Effector memory CD8-positive, alpha-beta T cell (primary cell): ENCODE measurements around the gene MOB2.

ENCODE experiments used
- ATAC-seq: fragments of 150-1000 bp; cut with Tn5 transposase; replicated peaks from 2 replicates; pipeline ENCODE4 v1.10.0; 2021; ENCODE audit warnings: mild to moderate bottlenecking, moderate library complexity
- DNase-seq, 3 experiments: peaks; one replicate each; pipeline ENCODE4 v3.0.0; 2021
- H3K27ac Mint-ChIP-seq, 2 donors: one replicate each; pipeline ENCODE4 v1.8.0; 2022; ENCODE audit warnings: mild to moderate bottlenecking in 2 of 2, mixed read lengths in 2 of 2, moderate library complexity in 2 of 2
- H3K27me3 Mint-ChIP-seq, 2 donors: one replicate each; pipeline ENCODE4 v1.8.0; 2022; ENCODE audit warnings: mixed read lengths in 2 of 2
- H3K36me3 Mint-ChIP-seq: one replicate; pipeline ENCODE4 v1.8.0; 2022; ENCODE audit warnings: mild to moderate bottlenecking, moderate library complexity, mixed read lengths; ENCODE audit not compliant: insufficient read depth
- H3K4me1 Mint-ChIP-seq, 2 donors: one replicate each; pipeline ENCODE4 v1.8.0; 2022; ENCODE audit warnings: low read depth in 2 of 2, mixed read lengths in 2 of 2
- H3K4me3 Mint-ChIP-seq, 2 donors: one replicate each; pipeline ENCODE4 v1.8.0; 2022; ENCODE audit warnings: mild to moderate bottlenecking in 2 of 2, mixed read lengths in 2 of 2, moderate library complexity in 2 of 2
- H3K9me3 Mint-ChIP-seq, 2 donors: one replicate each; pipeline ENCODE4 v1.8.0; 2022; ENCODE audit warnings: mixed read lengths in 2 of 2
- total RNA-seq, 9 experiments: gene quantifications; one replicate each; lab custom pipeline; 2026; lab: John Stamatoyannopoulos, UW

MOB2 gene, protein sequence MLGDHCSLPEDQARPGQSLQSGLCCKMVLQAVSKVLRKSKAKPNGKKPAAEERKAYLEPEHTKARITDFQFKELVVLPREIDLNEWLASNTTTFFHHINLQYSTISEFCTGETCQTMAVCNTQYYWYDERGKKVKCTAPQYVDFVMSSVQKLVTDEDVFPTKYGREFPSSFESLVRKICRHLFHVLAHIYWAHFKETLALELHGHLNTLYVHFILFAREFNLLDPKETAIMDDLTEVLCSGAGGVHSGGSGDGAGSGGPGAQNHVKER
- total RNA-seq = 20.5 to 57.7 (median 38.5) reads per million in 9 experiments

DNA sequence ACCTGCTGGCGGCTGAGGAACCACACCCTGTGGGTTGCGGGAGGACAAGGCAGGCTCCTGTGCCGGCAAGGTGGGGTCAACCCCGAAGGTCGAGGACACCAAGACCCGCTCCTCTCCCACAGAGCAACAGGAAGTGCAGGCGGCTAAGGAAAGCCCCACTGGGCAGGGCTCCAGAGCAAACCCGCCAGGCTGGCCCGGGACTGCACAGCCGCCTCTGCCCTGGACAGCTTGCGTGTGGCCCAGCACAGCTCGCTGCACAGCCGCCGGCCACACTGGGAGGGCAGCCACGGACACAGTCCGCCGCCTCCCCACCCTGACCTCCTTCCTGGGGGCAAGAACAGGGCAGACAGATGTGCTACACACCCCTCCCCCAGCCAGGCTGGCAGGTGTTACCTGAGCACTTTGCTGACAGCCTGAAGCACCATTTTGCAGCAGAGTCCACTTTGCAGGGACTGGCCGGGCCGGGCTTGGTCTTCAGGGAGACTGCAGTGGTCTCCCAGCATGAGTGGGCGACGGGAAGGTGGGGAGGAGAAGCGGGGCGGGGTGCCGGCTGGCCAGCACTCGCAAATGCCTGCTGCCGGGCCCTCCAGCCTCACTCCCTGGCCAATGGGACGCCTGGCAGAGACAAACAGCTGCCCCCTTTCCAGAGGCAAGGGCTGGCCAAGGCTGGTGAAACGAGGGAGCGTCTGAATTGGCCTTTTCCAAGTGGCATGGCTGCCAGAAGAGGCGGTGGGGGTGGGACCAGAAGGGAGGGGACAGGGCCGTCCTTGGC is at the start of gene MOB2:
Gene MOB2, minus strand, starts transcription at position 726 of the 772 bp plus-strand sequence. Its CDS starts 223 bp downstream, at position 503.
- Mint-ChIP-seq H3K27me3 (no peaks in the 10 kb centered on the region), H3K4me1 (peaks cover 26 to 43% of the 10 kb centered on the region in 2 donors), H3K4me3 (peak within 1 kb of the TSS in 1 of 2 donors; percentile 52), H3K27ac (peak within 1 kb of the TSS; percentile 85 to 86), H3K36me3 (peaks cover 18% of the 10 kb centered on the region), H3K9me3 (no peaks in the 10 kb centered on the region)
- DNase-seq = peak in 2 of 3 experiments; percentile 13 to 16
- ATAC-seq = peak; percentile 85

DNA sequence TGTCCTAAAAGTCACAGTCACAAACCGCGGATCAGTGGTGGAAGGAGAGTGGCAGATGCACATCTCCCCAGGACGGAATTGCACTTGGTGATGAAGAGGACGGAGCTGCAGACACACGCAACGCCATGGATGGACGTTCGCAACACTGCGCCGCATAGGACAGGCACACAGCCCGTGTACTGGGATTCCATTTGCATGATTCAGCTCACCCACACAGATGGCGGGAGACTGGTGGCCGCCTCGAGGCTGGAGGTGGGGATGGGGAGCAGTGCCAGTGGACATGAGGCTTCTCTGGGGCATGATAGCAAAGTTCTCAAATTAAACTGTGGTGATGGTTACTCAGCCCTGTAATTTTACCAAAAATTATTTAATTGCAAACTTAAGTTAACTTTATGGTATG is 48.1 kb upstream of the MOB2 start:
- no peaks in the 10 kb centered on the region for H3K9me3 Mint-ChIP-seq
- DNase-seq (no peak), ATAC-seq (no peak)
- peaks cover 0 to under 1% of the 10 kb centered on the region in 2 donors for H3K27me3 Mint-ChIP-seq
- H3K4me1 Mint-ChIP-seq = peaks cover 36 to 39% of the 10 kb centered on the region in 2 donors
- peak overlapping the region; percentile 31 to 47 for H3K4me3 Mint-ChIP-seq
- peak overlapping the region in 1 of 2 donors; percentile 15 for H3K27ac Mint-ChIP-seq
- H3K36me3 Mint-ChIP-seq = peaks cover 34% of the 10 kb centered on the region

DNA sequence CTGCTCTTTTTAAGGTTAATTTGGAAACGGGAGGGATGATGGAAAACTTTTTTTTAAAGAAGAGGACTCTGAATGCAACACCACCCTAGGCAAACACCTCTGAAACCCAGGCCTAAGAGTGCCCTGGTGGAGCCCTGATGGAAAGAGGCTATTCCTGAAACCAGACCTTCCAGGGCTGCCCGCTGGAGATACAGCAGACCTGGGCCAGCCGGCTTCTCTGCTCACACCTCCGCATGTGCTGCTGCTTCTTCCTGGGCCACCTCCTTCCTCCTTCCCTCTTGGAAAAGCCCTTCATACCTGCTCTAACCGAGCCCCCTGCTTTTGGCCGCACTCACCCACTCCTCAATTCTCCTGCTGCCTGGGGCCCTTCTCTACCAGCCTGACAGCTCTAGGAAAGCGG is 47.6 kb upstream of the MOB2 start:
- H3K36me3 Mint-ChIP-seq = peaks cover 34% of the 10 kb centered on the region
- H3K27me3 Mint-ChIP-seq = no peaks in the 10 kb centered on the region
- no peak for DNase-seq
- H3K4me3 Mint-ChIP-seq = peak overlapping the region in 1 of 2 donors; percentile 47
- ATAC-seq = no peak
- no peaks in the 10 kb centered on the region for H3K9me3 Mint-ChIP-seq
- peaks cover 41 to 43% of the 10 kb centered on the region in 2 donors for H3K4me1 Mint-ChIP-seq
- no peak overlapping the region for H3K27ac Mint-ChIP-seq

DNA sequence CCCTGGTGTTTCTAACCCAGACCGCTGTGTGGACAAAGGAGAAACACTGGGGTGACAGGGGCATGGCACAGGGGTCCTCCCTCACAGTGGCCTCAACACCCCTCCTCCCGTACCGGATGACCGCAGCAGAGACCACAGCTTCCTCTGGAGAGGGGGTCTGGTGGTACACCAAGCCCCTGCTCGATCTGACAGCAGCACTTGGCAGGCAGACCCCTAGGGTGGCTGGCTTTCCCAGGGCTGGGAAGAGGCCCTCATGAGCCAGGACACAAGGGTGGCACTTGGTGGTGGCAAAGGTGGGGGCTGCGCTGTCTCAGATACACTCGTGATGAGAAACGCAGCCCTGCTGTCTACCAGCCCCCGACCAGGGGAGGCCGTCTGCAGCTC is 46.8 kb upstream of the MOB2 start:
- Mint-ChIP-seq H3K27ac (no peak overlapping the region), H3K4me3 (no peak overlapping the region), H3K4me1 (peaks cover 44 to 50% of the 10 kb centered on the region in 2 donors), H3K27me3 (no peaks in the 10 kb centered on the region), H3K9me3 (no peaks in the 10 kb centered on the region), H3K36me3 (peaks cover 34% of the 10 kb centered on the region)
- ATAC-seq (no peak), DNase-seq (no peak)

DNA sequence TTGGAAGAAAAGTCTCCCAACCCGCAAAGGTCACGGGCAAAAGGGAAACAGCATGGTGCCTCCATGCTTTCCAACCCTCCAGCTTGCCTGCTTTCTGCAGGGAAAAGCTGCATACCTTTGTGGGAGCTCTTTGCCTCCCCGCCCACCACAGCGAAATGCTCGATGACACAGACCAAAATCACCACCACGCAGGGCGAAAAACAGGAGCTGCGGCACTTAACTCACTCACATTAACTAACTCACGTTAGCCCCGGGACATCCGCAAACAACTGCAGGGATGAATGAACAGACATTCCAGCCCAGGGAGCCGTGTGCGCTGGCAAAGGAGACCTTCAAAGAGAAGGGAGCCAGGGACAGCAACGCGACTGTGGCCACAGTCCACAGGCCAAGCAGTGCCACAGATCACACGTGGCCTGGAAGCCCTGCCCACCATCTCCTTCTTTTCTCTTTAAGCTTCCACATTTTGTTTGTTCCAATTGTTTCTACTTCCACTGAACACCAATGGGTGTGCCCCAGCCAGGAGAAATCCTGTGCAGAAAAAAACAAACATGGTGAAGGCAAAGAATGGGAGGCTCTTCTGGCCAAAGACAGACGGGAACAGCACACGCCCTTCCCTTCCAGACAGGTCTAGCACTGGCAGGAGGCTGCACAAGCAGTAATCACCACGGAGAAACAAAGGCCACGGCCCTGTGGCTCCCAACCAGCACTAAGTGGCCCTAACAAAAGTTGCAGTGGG is 46.2 kb upstream of the MOB2 start:
- peaks cover 49 to 55% of the 10 kb centered on the region in 2 donors for H3K4me1 Mint-ChIP-seq
- ATAC-seq (no peak), DNase-seq (no peak)
- H3K4me3 Mint-ChIP-seq = no peak overlapping the region
- H3K36me3 Mint-ChIP-seq = peaks cover 34% of the 10 kb centered on the region
- no peak overlapping the region for H3K27ac Mint-ChIP-seq
- no peaks in the 10 kb centered on the region for H3K9me3 Mint-ChIP-seq
- no peaks in the 10 kb centered on the region for H3K27me3 Mint-ChIP-seq

DNA sequence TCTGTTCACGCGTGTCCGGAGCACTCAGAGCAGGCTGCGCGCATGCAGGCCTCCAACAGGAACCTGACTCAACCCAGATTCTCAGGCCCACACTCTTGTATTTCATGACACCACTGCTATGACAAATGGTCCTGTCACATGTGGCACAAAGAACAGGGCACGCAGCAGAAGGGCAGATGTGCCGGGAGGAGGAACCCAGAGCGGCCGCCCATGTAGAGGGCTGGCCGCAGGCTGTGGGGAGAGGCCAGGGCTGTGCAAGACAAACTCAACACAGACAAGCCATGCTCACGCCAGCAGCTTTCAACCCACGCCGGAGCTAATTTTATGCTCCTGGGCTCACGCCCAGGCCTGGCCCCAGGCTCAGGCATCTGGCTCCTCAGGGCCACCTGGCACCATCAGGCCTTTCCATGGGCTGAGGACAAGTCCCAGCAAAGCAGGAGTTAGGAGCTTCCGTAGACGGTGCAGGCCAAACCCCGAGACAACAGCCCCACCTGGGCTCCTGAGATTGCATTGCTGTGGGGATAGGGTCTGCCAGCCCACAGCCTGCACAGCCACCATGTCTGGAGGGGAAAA is 45.5 kb upstream of the MOB2 start:
- no peak for ATAC-seq
- Mint-ChIP-seq H3K9me3 (no peaks in the 10 kb centered on the region), H3K4me1 (peaks cover 49 to 55% of the 10 kb centered on the region in 2 donors), H3K27me3 (no peaks in the 10 kb centered on the region), H3K27ac (peak overlapping the region; percentile 69 to 75), H3K4me3 (no peak overlapping the region), H3K36me3 (peaks cover 30% of the 10 kb centered on the region)
- no peak for DNase-seq

DNA sequence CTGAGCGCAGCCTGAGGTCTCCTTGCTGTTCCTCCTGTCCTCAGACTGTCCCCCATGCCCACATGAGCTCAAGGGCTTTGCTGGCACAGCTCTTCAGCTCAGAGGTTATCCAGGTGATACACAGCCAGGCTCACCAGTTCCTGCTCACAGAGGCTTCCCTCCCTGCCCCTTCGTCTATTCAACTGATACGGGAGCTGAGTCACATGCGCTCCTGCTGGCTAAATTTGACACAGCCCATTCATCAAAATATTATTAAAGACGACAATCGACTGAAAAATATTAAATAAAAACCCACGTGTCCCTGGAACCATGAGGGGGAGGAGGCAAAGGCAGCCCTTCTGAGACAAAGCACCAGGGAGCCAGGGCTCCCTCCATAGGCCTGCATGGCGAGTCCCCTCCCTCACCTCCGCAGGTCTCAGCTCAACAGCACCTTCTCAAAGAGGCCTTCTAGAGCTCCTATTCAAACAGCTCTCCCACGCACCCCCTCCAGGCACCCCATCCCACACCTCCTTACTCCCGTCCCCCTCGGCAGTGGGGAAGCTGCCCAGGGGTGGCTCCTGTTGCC is 45.0 kb upstream of the MOB2 start:
- H3K27ac Mint-ChIP-seq = peak overlapping the region; percentile 69 to 75
- H3K36me3 Mint-ChIP-seq = peaks cover 24% of the 10 kb centered on the region

DNA sequence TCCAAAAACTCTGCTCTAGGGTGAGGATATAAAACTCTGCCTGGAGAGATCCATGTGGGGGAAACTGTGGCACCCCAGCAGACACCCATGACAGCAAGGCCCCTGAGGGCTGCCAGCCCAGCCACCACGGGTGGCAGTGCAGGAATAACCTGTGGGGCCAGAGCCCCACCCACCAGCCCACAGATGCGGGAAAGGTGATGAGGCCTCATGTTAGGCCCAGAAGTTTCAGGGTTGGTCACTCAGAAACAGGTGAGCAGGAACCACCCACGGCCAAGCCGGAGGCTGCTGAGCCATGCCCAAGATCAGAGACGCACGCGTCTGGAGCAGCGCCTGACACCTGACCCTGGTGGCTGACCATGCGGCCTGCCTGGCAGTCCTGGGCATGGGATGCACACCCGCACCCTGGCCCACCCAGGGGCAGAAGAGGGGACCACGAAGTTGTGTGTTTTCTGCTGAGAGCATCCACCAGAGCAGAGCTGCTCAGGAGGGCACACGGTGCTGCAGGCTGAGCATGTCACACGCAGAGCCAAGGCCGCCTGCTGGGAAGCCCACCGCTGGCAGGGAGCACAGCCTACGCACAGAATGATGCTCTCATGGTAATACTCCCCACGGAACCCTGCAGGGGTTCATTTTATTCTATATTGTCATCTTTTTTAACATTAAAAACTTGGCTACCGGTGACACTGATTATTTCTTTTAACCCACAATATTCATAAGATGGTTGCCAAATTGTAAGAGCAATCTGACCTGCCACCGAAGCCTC is 44.3 kb upstream of the MOB2 start:
- peak overlapping the region; percentile 69 to 75 for H3K27ac Mint-ChIP-seq
- DNase-seq = no peak
- no peak overlapping the region for H3K4me3 Mint-ChIP-seq

More for the DNA sequence above, 45.0 kb upstream of the MOB2 start:
- DNase-seq = no peak
- no peak for ATAC-seq
- H3K27me3 Mint-ChIP-seq = no peaks in the 10 kb centered on the region
- no peaks in the 10 kb centered on the region for H3K9me3 Mint-ChIP-seq
- peaks cover 53 to 55% of the 10 kb centered on the region in 2 donors for H3K4me1 Mint-ChIP-seq
- H3K4me3 Mint-ChIP-seq = peak overlapping the region in 1 of 2 donors; percentile 34

DNA sequence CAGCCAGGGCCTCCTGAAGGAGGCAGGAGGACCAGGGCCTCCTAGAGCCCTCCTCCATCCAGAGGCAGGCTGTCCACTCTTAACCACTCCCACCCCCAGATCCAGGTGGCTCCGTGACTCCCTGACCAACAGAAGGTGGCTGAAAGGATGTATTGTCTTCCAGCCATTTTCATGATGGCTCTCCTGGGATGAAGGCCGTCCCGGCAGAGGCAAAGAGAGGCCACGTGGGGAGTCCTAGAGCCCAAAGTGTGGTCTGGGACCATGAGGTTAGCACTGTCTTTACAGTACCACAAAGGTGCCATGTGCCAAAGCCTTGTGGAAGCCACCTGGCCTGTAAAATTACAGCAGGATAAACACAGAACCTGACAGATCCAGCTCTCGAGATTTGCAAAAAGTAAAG is 43.2 kb upstream of the MOB2 start:
- ATAC-seq (no peak), DNase-seq (no peak)
- no peak overlapping the region for H3K27ac Mint-ChIP-seq
- peaks cover 15% of the 10 kb centered on the region for H3K36me3 Mint-ChIP-seq
- no peaks in the 10 kb centered on the region for H3K9me3 Mint-ChIP-seq
- H3K27me3 Mint-ChIP-seq = no peaks in the 10 kb centered on the region
- peaks cover 45 to 53% of the 10 kb centered on the region in 2 donors for H3K4me1 Mint-ChIP-seq
- no peak overlapping the region for H3K4me3 Mint-ChIP-seq

More for the DNA sequence above, 44.3 kb upstream of the MOB2 start:
- H3K4me1 Mint-ChIP-seq = peaks cover 55% of the 10 kb centered on the region in 2 donors
- no peaks in the 10 kb centered on the region for H3K9me3 Mint-ChIP-seq
- no peak for ATAC-seq
- H3K27me3 Mint-ChIP-seq = no peaks in the 10 kb centered on the region
- peaks cover 19% of the 10 kb centered on the region for H3K36me3 Mint-ChIP-seq

DNA sequence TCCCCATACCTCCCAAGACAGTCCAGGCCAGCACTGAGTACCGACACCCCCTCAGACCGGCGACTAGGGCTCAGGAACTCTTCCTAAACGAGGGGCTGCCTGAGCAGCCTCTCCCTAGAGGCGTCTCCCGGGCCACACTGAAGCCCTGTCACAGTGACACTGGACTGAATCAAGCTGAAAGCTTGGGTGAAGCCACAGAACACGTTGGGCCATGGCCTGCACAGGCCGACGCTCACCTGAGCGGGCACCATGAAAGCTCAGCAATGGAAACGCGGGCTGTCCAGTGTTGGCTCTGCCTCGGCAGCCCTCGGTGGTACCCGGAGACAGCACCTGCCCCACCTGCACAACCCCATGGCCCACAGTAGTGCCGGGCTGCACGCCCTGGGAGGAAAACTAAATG is 42.7 kb upstream of the MOB2 start:
- Mint-ChIP-seq H3K4me3 (peak overlapping the region in 1 of 2 donors; percentile 6), H3K27ac (peak overlapping the region; percentile 16 to 29), H3K4me1 (peaks cover 41 to 49% of the 10 kb centered on the region in 2 donors), H3K9me3 (no peaks in the 10 kb centered on the region), H3K27me3 (no peaks in the 10 kb centered on the region), H3K36me3 (peaks cover 11% of the 10 kb centered on the region)
- ATAC-seq (no peak), DNase-seq (no peak)

DNA sequence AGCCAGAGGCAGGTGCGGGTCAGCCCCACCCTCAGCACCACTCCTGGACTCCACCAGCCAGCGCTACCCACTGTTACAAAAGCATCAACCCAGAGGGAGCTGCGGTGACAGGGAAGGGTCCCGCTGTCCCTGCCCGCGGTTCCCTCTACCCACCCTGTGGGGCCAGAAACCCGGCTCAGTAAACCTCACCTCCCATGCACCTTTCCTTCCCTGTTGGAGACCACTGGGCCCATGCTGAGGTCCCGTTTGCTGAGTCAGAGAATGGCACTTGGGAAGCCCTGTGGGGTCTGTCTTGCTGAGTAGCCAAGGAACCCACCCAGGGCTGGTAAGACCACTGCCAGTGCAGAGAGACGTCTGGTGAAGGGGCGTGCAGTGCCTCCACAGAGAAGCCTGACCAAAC is 42.1 kb upstream of the MOB2 start:
- Mint-ChIP-seq H3K36me3 (peaks cover 13% of the 10 kb centered on the region), H3K9me3 (no peaks in the 10 kb centered on the region), H3K4me1 (peaks cover 43 to 54% of the 10 kb centered on the region in 2 donors), H3K27ac (peak overlapping the region in 1 of 2 donors; percentile 29), H3K4me3 (no peak overlapping the region), H3K27me3 (no peaks in the 10 kb centered on the region)
- ATAC-seq (no peak), DNase-seq (no peak)

DNA sequence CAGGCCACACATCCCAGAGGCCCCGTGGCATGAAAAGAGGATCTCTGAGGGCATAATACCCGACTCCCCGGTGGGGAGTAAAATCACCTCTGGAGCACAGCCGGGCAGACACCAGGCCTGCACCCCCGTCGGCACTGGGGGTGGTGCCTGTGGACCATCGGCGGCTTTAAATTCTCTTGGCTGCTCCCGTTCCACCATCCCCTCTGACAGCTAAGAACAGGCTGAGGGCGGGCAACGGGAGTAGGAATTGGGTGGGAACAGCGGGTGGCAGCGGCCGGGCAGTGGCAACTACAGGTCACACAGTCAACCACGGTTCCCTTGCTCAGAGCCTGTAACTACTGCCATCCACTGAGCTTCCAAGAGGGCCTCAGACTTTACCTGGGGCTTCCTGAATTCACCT is 40.2 kb upstream of the MOB2 start:
- H3K36me3 Mint-ChIP-seq = peaks cover 13% of the 10 kb centered on the region
- no peaks in the 10 kb centered on the region for H3K27me3 Mint-ChIP-seq
- DNase-seq (no peak), ATAC-seq (no peak)
- no peaks in the 10 kb centered on the region for H3K9me3 Mint-ChIP-seq
- peak overlapping the region; percentile 23 to 82 for H3K27ac Mint-ChIP-seq
- peaks cover 50 to 52% of the 10 kb centered on the region in 2 donors for H3K4me1 Mint-ChIP-seq
- H3K4me3 Mint-ChIP-seq = no peak overlapping the region
